Epithelial cell of esophagus (primary cell): ENCODE data around the gene TRMT44.

Experiments used
- DNase-seq: peaks from one replicate; pipeline ENCODE4 v3.0.0; 2010; ENCODE audit warnings: low read depth
- H3K4me3 ChIP-seq: 2 replicates; pipeline ENCODE4 v1.5.1; 2011; ENCODE audit warnings: mild to moderate bottlenecking, low read length, control low read depth
- TF ChIP-seq, protein P1 (sequence below): IDR thresholded peaks from 2 replicates; pipeline ENCODE4 v1.5.1; 2011; ENCODE audit warnings: low read depth, mild to moderate bottlenecking, low read length, control low read depth, inconsistent platforms; ENCODE audit not compliant: insufficient read depth; ENCODE audit errors: missing control alignments

The TRMT44 gene

DNA sequence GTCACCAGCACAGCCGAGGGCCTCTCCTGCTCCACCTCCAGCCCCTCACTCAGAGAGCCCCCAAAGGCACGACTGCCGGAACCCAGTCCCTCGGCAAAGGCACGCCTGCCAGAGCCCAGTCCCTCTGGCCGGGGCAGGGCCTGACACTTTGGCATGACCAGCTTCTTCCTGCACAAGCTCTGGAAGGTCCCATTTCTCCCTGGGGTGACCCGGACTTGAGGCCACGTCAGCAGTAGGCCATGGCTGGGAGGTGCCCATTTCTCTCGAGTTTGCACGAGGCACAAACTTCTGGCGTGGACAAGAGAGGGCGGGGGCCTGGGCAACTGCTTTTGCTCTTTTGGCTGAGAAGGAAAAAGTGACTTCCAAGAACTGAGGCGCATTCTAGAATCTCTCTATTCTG is 77.4 kb downstream of the TRMT44 start:
- no peak for DNase-seq

DNA sequence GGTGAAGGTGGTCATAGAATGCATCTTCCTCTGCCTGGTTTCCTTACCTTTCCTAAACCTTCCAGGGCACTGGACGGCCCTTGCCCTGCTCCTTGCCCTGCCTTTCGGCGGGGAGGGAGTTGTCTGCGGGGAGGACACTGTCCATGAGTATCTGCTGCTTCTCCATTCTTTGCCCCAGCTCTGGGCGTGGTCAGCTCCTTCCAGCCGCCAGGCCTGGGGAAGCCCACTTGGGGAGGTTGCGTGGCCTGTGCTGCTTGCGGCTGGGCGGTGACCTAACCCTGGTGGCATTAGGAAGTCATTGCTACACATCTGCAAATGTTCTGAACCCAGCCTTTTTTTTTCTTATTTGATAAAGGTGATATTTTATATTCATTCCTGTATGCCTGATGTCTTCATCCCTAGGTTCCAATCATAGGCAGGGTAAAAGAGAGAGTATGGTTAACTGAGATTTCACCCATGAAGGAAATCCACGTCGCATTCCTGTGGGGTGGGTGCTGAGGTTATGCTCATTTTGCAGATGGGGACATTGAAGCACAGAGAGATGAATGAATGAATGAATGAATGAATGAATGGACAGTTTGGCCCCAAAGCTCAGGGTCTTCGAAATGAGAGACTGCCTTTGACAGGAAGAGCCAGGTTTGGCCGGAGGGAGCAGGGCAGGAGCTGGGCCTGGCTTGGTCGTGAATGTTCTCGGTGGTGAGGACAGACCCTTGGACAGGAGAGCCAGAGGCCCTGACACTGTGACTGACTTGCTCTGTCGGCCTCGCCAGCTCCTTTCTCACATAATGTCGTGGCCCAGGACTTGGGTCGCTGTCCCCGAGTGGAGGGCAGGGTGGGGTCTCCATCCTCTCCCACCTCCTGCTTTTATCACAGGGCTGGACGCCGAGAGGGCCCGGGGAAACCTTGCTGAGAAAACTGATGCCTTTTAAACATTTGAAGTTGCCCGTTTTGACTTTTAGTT is 81.9 kb downstream of the TRMT44 start:
- TF ChIP-seq, protein P1, sequence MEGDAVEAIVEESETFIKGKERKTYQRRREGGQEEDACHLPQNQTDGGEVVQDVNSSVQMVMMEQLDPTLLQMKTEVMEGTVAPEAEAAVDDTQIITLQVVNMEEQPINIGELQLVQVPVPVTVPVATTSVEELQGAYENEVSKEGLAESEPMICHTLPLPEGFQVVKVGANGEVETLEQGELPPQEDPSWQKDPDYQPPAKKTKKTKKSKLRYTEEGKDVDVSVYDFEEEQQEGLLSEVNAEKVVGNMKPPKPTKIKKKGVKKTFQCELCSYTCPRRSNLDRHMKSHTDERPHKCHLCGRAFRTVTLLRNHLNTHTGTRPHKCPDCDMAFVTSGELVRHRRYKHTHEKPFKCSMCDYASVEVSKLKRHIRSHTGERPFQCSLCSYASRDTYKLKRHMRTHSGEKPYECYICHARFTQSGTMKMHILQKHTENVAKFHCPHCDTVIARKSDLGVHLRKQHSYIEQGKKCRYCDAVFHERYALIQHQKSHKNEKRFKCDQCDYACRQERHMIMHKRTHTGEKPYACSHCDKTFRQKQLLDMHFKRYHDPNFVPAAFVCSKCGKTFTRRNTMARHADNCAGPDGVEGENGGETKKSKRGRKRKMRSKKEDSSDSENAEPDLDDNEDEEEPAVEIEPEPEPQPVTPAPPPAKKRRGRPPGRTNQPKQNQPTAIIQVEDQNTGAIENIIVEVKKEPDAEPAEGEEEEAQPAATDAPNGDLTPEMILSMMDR: no peak
- no peak for DNase-seq
- H3K4me3 ChIP-seq: no peak overlapping the region

More for the DNA sequence above, 77.4 kb downstream of the TRMT44 start:
- TF ChIP-seq, protein P1: no peak
- no peak overlapping the region for H3K4me3 ChIP-seq

DNA sequence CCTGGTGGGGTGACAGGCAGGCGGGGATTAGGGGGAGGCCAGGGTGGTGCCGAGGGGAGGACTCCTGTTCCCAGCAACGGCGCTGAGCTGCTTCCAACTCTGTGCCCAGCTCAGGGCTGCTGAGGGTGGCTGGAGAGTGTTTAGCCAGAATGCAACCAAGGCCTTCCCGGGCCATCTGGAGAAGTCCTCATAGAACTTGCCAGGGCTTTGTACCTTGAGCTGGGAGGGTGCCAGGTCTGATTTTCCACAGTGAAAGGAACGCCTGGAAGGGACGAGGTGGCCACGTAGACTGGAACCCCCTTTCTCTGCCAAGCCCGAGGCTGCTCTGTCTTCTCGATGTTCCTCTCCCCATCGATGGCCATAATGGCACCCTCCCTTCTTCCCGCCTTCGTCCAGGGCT is 82.6 kb downstream of the TRMT44 start:
- H3K4me3 ChIP-seq: no peak overlapping the region
- DNase-seq: no peak
- TF ChIP-seq, protein P1: no peak

DNA sequence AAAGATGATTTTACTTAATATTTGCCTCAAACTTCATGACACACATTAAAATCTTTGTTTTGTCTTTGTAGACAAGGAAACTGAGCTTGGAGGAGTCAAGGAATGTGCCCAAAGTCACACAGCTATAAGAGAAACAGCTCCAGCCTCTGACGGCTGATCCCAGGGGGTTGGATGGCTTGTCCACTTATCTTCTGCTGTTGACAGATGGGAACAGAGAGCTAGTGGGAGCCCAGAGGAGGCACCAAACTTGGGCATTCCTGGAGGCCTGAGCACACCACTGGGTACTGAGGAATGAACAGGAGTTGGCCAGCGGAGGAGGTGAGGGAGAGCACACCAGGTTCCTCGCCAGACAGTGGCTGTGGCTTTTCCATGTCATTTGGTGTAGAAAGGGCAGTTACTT is 83.2 kb downstream of the TRMT44 start:
- H3K4me3 ChIP-seq: no peak overlapping the region
- TF ChIP-seq, protein P1: no peak
- DNase-seq: no peak

DNA sequence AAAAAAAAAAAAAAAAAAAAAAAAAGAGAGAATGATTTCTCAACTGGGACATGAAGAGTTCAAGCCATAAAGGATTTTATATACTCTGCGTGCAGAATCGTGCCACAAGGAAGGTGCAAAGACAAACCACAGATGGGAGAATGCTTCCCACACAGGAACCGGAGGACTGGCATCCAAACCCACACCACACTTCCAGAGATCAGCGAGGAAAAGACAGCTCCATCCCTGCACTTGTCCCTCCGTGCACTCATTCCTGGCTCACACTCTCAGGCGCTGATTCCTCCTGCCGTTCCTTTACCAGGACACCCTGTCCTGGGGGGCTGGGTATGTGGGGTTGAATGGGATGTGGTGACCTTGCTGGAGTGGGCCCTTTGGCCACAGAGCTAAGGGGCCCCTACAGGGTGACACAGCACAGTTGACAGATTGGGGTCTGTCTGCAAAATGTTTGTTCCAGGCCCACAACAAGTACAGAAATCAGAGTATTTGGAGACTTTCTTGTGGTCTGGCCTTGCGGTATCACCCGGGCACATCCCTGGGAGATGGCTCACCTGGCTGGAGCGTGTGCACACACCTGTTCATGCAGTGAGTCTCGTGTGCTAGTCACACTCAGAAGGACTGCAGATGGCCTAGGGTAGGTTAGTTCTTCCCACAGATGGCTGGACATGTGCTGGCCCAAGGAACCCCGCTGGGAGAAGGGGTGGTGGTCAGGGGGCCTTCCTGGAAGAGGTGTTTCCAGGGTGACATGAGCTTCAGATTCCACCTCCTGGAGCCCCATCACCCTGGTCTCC is 84.2 kb downstream of the TRMT44 start:
- DNase-seq: no peak
- no peak overlapping the region for H3K4me3 ChIP-seq
- TF ChIP-seq, protein P1: no peak

DNA sequence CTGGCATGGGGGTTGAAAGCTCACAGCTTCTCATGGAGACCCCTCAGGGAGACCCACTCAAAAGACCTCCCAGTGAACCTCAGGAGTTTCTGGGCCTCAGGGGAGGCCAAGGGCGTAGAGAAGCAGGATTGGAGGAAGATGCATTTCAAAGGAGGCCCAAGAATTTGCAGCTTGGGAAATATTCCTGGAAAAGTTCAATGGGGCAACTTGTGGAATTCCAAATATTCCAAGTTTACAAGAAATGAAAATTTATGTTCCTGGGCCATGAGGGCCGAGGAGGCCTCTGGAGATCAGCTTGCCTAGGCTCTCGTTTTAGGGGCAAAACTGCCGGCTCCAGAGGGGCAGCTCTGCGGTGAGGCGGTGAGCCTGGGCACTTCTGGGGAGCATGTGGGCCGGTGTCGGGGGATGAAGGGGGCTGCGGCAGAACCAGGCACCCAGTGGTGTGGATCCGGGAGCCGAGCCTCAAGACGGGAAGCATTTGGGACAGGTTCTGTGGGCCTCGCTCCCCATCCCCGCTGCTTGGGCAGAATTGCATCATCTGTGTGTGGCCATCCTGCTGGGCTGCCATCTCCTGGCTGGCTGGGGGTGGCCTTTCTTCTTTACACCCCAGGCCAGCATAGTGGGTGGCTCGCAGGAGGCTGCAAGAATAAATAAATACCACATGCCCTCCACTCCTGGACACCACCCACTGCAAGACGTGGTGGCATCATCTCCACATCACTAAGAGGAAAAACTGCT is 85.0 kb downstream of the TRMT44 start:
- TF ChIP-seq, protein P1: no peak
- DNase-seq: no peak

More for the DNA sequence above, 85.0 kb downstream of the TRMT44 start:
- H3K4me3 ChIP-seq: no peak overlapping the region
